ENCODE results near the gene CES1.
"Not testable (repeated sequence)": the region's sequence is repeated elsewhere in the genome, so short reads cannot be mapped to it uniquely, and the experiment has no call there.

Gene CES1

DNA sequence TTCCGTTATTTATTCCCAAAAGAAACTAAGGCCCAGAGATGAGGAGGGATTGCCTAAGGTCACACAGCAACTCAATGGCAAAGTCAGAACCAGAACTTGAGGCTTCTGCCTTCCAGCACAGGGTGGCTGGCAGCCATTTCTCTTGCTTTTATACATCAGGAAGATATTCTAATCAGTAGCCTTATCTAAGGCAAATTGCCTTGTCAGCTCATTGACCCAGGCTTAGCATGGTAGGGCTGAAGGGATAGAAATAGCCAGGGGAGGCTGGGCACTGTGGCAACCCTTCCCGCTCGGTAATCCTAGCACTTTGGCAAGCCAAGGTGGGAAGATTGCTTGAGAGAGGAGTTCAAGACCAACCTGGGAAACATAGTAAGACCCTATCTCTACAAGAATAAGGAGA lies 2.3 kb upstream of the CES1 start:
- DNase-seq; intact Hi-C loops (cut with DNase I): not testable (repeated sequence)

DNA sequence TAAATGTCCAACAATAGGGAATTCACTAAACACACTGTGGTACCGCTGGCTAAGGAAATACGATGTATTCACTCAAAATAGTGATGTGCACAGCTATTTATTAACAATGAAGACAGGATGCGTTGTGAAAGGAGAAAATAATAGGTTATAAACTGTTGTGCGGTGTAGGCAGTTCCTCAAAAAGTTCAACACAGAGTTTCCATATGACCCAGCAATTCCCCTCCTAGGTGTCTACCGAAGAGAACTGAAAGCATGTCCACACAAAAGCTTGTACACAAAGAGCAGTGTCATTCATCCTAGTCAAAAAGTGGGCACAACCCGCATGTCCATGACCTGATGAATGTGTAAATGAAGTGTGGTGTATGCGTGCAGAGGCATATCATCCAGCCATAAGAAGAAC lies 1.2 kb upstream of the CES1 start:
- DNase-seq = no peak
- intact Hi-C loops (cut with DNase I) = no loop called here

DNA sequence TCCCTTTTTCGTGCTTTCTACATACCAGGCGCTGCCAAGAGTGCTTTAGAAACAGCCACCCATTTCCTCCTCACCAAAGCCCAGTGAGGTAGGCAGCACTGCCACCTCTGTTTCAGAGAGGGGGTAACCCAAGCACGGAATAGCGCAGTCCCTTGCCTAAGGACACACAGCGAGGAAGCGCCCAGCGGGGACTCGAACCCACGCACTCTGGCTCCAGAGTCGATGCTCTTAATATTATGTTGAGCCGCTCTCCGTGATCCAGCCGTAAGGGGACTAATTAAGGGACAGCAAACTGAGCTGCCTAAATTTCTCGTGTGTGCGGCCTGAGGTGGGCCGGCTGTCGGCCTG lies 497 bp downstream of the CES1 start:
- no peak for DNase-seq
- intact Hi-C loops (cut with DNase I) = no loop called here

GRCh38 chr16:55830658-55831294 lies 2.1 kb downstream of the CES1 start:
- intact Hi-C loops (cut with DNase I) = no loop called here
- DNase-seq = no peak

GRCh38 chr16:55829232-55829631 lies 3.7 kb downstream of the CES1 start:
- intact Hi-C loops (cut with DNase I); DNase-seq: not testable (repeated sequence)

DNA sequence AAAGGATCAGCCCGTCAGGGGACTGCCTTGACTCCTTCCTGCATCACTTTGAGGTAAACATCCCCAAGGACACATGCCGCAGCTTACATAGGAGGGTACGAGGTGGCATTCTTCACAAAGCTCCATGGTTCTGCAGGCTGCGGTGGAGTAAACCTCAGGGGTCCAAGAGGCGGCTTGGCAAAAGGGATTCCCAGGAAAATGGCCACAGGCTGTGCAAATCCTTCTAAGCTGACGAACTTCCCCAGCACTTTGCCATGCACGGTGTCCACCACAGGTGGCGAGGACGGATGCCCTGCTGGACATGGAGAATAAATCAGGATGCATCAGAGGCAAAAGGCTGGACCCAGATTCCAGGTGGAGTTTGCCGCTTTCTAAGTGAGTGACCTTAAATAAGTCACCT lies 4.2 kb downstream of the CES1 start:
- no peak for DNase-seq
- intact Hi-C loops (cut with DNase I) = no loop called here

DNA sequence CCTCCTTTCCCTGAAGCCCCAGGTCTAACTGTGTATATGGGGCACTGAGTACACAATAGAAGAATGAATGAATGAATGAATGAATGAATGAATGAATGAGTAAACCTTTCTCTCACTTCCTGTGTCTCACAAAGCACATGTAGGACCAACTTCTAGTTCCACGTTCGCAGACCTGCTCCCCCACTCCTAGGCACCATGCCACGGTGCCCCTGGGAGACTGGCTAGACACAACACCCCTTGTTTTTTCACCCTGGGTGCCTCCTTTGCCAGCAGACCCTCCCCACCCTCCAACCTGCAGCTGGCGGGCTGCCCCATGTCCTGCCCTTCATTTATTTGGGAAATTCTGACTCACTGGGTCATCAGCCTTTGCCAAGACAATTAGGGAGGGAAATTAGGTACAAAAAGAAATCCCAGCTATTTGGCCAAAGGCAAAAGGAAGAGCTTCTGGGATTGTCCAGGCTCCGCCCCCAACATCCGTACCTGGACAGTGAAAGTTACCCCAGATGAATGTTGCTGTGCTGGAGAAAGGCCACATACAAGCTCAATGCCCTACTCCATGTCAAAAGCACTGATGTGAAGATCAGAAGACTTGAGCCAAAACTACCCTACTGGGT lies 7.7 kb downstream of the CES1 start:
- intact Hi-C loops (cut with DNase I) = no loop called here
- DNase-seq = no peak

- intact Hi-C loops (cut with DNase I) = no loop called here
- DNase-seq = no peak
Measured at GRCh38 chr16:55824473-55825000, 8.4 kb downstream of the CES1 start.

GRCh38 chr16:55822280-55822810 lies 10.6 kb downstream of the CES1 start:
- DNase-seq = no peak
- intact Hi-C loops (cut with DNase I) = no loop called here

- peak in 1 of 42 donors; percentile 11 for DNase-seq
- intact Hi-C loops (cut with DNase I) = no loop called here
Measured at GRCh38 chr16:55821210-55821609, 11.7 kb downstream of the CES1 start.

DNA sequence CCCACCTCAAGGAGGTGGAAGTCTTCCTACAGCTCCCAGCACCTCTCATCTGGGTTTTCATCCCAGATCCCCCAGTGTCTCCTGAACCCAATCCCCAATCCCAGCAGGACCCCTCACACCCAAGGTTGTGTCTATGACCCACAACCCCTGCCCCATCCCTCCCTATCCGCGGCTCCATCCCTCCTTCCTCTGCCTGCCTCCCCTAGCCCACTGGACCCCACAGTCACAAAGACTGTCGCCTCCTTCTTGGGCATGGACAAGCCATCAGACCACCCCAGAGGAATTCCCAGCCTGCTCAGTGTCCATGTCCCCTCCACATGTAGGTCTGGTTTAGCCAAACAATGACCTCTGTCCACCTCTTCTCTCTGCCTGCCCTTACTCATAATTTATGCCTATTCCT lies 12.3 kb downstream of the CES1 start:
- intact Hi-C loops (cut with DNase I) = no loop called here
- DNase-seq = no peak

DNA sequence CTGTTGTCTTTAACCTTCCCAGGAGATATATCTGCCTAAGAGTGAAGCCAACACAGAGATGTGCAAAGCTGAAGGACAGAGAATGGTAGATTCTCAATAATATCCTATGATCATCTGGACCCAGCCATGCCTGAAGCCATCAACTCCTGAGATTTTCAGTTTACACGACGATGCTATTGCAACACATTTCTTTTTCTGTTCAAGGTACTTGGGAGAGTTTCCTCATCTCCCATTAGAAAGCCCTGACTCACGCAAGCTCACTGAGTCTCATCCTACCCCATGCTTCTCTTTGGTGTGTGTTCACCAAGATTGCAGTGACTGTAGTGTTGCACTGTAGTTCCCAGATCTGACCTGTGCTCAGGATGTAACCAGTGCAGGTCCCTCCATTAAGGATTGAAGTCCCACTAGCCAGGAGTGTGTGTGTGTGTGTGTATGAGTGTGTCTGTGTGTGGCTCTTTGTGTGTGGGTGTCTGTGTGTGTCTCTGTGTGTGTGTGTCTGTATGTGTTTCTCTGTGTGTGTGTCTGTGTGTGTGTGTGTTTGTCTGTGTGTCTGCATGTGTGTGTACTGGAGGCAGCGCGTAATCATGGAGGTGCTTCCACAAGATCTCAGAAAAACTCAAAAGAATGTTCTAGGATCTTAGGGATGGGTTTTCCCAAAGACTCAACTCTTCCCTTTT lies 15.5 kb downstream of the CES1 start:
- intact Hi-C loops (cut with DNase I) = no loop called here
- peak in 1 of 42 donors; percentile 3 for DNase-seq

GRCh38 chr16:55816222-55816621 lies 16.7 kb downstream of the CES1 start:
- peak in 30 of 42 donors; percentile 13 to 79 (median 40) for DNase-seq

GRCh38 chr16:55815320-55815719 lies 17.6 kb downstream of the CES1 start:
- no peak for DNase-seq

More at GRCh38 chr16:55816222-55816621, 16.7 kb downstream of the CES1 start:
- intact Hi-C loops (cut with DNase I) = not testable (repeated sequence)

DNA sequence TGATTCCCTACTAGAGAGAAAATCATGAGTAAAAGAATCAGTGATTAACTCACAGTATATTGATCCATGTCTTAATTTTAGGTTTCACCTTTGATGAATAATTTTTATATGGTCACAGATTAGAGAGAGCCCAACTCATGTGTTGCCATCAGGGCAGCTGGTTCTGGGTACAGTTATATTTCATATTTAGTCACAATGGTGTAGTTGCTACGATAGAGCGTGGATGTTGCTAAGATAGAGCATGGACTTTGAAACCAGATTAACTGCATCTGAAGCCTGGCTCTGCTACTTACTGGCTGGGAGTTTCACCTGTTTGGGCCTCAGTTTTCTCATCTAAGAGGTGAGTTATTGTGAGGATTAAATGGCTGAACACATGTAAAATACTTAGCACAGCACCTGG lies 18.7 kb downstream of the CES1 start:
- intact Hi-C loops (cut with DNase I); DNase-seq: not testable (repeated sequence)

More at GRCh38 chr16:55815320-55815719, 17.6 kb downstream of the CES1 start:
- intact Hi-C loops (cut with DNase I) = no loop called here

- intact Hi-C loops (cut with DNase I) = not testable (repeated sequence)
- DNase-seq = peak in 2 of 42 donors; percentile 7 to 27
Measured at GRCh38 chr16:55813730-55814129, 19.2 kb downstream of the CES1 start.

GRCh38 chr16:55812951-55813350 lies 19.9 kb downstream of the CES1 start:
- peak in 2 of 42 donors; percentile 8 to 10 for DNase-seq
- intact Hi-C loops (cut with DNase I) = no loop called here

DNA sequence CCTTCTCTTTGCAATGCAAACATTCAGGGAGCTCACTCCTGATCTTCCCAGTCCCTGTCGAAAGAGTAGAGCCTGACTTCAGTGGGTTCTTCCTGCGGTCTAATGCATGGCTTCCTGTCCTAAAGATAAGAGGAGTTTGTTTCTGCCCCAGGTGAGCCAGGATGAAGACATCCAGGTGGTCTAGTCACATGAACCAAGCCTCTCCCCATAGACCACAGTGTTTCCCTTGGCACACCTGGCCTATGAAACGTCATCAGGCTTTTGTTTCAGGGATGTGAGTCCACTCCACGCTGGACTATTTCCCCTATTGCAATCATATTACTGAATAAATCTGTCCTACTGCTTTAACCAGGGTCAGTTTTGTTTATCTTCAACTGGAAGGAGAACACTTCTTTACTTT lies 21.1 kb downstream of the CES1 start:
- intact Hi-C loops (cut with DNase I) = no loop called here
- peak in 1 of 42 donors; percentile 6 for DNase-seq

DNA sequence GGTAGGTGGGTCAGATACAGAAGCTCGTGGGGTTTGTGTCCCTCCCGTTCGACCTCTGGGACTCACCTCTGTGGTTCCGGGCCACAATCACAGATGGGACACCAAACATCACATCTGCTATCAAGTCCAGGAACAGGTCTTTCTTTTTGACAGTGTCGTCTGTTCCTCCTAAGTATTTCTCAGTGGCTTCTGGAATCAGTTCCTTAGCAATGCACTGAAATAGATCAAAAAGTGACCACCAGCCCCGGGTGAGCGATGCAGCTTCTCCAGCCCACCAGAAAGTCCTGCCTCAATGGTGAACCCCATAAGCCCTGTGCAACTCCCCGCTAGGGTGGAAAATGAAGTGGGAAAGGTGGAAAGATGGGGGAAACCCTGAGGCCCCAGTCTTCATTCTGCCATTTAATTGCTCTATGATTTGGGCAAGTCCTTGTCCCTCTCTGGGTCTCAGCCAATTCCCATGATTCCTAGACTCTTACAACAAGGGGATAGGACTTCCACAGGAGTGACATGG lies 22.4 kb downstream of the CES1 start:
- intact Hi-C loops (cut with DNase I) = no loop called here
- DNase-seq = peak in 1 of 42 donors; percentile 5

- DNase-seq = no peak
- intact Hi-C loops (cut with DNase I) = no loop called here
Measured at GRCh38 chr16:55809851-55810250, 23.0 kb downstream of the CES1 start.
